ENCODE data around the gene SUN3. TPM values are rescaled to one million over a fixed set of nuclear protein-coding genes. Genes with fewer than 3 reads are reported as not detected.
A peak's percentile ranks its signal among the peaks of the same experiment; 100 is the strongest.

SUN3 gene
- total RNA-seq, 1 experiment from 2014 or later: not detected

- Histone ChIP-seq H4K20me1 (ENCODE audit: low read length) (no peaks in the 10 kb centered on the region), H3K9me2 (replicated peaks; ENCODE audit: low read length) (no peaks in the 10 kb centered on the region), H3K4me2 (ENCODE audit: low read length) (peak overlapping the region; percentile 42), H3K79me2 (ENCODE audit: low read length) (no peaks in the 10 kb centered on the region), H3K27ac (ENCODE audit: low read length) (peak overlapping the region; percentile 52; the same call in 1 of the 2 replicates), H3K4me1 (ENCODE audit: insufficient read depth, low read length) (peaks cover 14% of the 10 kb centered on the region), H3K9me3 (ENCODE audit: low read length) (no peaks in the 10 kb centered on the region), H3K9ac (ENCODE audit: low read length) (no peak overlapping the region), H3K27me3 (ENCODE audit: low read length) (no peaks in the 10 kb centered on the region), H3F3A (ENCODE audit: low read length, unreplicated experiment) (no peaks in the 10 kb centered on the region), H3K4me3 (ENCODE audit: low read length) (no peak overlapping the region), H2AFZ (ENCODE audit: low read length) (no peak overlapping the region), H3K36me3 (ENCODE audit: low read depth, low read length) (no peaks in the 10 kb centered on the region)
- ATAC-seq (no peak), DNase-seq (no peak)
- BruUV-seq (replicated peaks): no TSS peak
- TF ChIP-seq EZH2 (IDR thresholded peaks at IDR 0.05; ENCODE audit: low read length, unreplicated experiment) (no peak), CTCF (conservative IDR thresholded peaks at IDR 0.05; ENCODE audit: low read depth, low read length) (no peak), EZH2phosphoT487 (IDR thresholded peaks at IDR 0.05; ENCODE audit: borderline replicate concordance, low read length) (no peak)
- POLR2A ChIA-PET (ENCODE audit: unreplicated experiment): interaction anchor here (0.6 kb wide), 1 partner anchor 12 kb away, joined by 3 read pairs; no protein-coding TSS in a partner anchor
- CTCF ChIA-PET: interaction anchor here (1.0 kb wide), 1 partner anchor 676 kb away, joined by 6 read pairs; no protein-coding TSS in a partner anchor
- intact Hi-C loops (cut with micrococcal nuclease): loop anchor here (10.0 kb wide), 1 partner anchor 677 kb away; no protein-coding TSS in a partner anchor
Observed at GRCh38 chr7:47942132-47942531, 86.8 kb downstream of the SUN3 start.

- DNase-seq (peak; percentile 68), ATAC-seq (peak; percentile 71)
- Histone ChIP-seq H2AFZ (ENCODE audit: low read length) (peak overlapping the region; percentile 47), H3K9ac (ENCODE audit: low read length) (no peak overlapping the region), H3F3A (ENCODE audit: low read length, unreplicated experiment) (no peaks in the 10 kb centered on the region), H3K27me3 (ENCODE audit: low read length) (no peaks in the 10 kb centered on the region), H3K27ac (ENCODE audit: low read length) (peak overlapping the region; percentile 52), H4K20me1 (ENCODE audit: low read length) (no peaks in the 10 kb centered on the region), H3K79me2 (ENCODE audit: low read length) (no peaks in the 10 kb centered on the region), H3K9me2 (replicated peaks; ENCODE audit: low read length) (no peaks in the 10 kb centered on the region), H3K4me1 (ENCODE audit: insufficient read depth, low read length) (peaks cover 14% of the 10 kb centered on the region), H3K4me2 (ENCODE audit: low read length) (peak overlapping the region; percentile 42), H3K36me3 (ENCODE audit: low read depth, low read length) (no peaks in the 10 kb centered on the region), H3K9me3 (ENCODE audit: low read length) (no peaks in the 10 kb centered on the region), H3K4me3 (ENCODE audit: low read length) (no peak overlapping the region)
- ChIA-PET POLR2A (ENCODE audit: unreplicated experiment) (interaction anchor here (0.6 to 0.7 kb wide), 2 partner anchors 11 to 81 kb away, joined by 3 to 6 read pairs; no protein-coding TSS in a partner anchor), CTCF (interaction anchor here (1.0 kb wide), 1 partner anchor 675 kb away, joined by 6 read pairs; no protein-coding TSS in a partner anchor)
- TF ChIP-seq CTCF (conservative IDR thresholded peaks at IDR 0.05; ENCODE audit: low read depth, low read length) (no peak), EZH2 (IDR thresholded peaks at IDR 0.05; ENCODE audit: low read length, unreplicated experiment) (no peak), EZH2phosphoT487 (IDR thresholded peaks at IDR 0.05; ENCODE audit: borderline replicate concordance, low read length) (no peak)
- BruUV-seq (replicated peaks): no TSS peak
- intact Hi-C loops (cut with micrococcal nuclease): loop anchor here (1.0 to 10.0 kb wide), 3 partner anchors 94 to 676 kb away; no protein-coding TSS in a partner anchor
Observed at GRCh38 chr7:47941136-47941844, 87.6 kb downstream of the SUN3 start.
